ENCODE data around the gene GPATCH1. TPM values are rescaled to one million over a fixed set of nuclear protein-coding genes. Genes with fewer than 3 reads are reported as not detected.
"Not testable (repeated sequence)": the region's sequence is repeated elsewhere in the genome, so short reads cannot be mapped to it uniquely, and the experiment has no call there.

GPATCH1 gene
- total RNA-seq, 2 experiments from 2014 or later: 9.8 to 10.7 TPM

DNA sequence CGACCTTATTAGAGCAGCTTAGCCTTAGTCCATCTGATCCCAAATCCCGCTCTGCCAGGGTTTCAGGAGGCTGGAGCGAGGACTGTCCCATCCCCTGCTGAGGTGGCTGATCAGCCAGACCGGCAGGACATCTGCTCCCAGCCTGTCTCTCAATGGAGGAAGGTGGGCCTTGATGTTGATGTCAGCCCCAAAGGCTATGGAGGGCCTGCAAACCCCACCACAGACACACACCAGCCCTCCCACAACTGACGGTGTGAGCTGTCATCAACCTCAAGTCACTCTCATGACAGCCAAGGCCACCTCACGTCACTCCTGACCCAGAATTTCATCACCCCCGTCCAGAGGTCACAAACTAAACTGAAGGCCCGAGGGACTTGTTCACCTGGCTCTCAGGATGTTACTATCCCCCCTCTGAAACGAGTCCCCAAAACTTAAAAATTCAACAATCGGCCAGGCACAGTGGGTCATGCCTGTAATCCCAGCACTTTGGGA, 41.8 kb upstream of the GPATCH1 start:
- Histone ChIP-seq H3K36me3 (ENCODE audit: insufficient read depth, low read length) (no peaks in the 10 kb centered on the region), H3K4me1 (ENCODE audit: insufficient read depth, low read length, poor library complexity, severe bottlenecking) (no peaks in the 10 kb centered on the region), H3K9me2 (ENCODE audit: insufficient read depth, low read length) (no peaks in the 10 kb centered on the region), H3K79me2 (ENCODE audit: insufficient read depth, low read depth, low read length) (no peaks in the 10 kb centered on the region), H3K9me3 (ENCODE audit: low read length) (no peaks in the 10 kb centered on the region), H2AFZ (ENCODE audit: low read length) (no peak overlapping the region), H3K27ac (ENCODE audit: low read depth, low read length, poor library complexity, severe bottlenecking) (no peak overlapping the region), H4K20me1 (ENCODE audit: insufficient read depth, low read length) (no peaks in the 10 kb centered on the region), H3K4me3 (ENCODE audit: low read depth, low read length, poor library complexity, severe bottlenecking) (no peak overlapping the region), H3K4me2 (ENCODE audit: low read length) (no peak overlapping the region)
- TF ChIP-seq, protein P1, sequence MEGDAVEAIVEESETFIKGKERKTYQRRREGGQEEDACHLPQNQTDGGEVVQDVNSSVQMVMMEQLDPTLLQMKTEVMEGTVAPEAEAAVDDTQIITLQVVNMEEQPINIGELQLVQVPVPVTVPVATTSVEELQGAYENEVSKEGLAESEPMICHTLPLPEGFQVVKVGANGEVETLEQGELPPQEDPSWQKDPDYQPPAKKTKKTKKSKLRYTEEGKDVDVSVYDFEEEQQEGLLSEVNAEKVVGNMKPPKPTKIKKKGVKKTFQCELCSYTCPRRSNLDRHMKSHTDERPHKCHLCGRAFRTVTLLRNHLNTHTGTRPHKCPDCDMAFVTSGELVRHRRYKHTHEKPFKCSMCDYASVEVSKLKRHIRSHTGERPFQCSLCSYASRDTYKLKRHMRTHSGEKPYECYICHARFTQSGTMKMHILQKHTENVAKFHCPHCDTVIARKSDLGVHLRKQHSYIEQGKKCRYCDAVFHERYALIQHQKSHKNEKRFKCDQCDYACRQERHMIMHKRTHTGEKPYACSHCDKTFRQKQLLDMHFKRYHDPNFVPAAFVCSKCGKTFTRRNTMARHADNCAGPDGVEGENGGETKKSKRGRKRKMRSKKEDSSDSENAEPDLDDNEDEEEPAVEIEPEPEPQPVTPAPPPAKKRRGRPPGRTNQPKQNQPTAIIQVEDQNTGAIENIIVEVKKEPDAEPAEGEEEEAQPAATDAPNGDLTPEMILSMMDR (conservative IDR thresholded peaks at IDR 0.05; ENCODE audit: low read length): no peak
- TF ChIP-seq EZH2phosphoT487 (IDR thresholded peaks at IDR 0.05; ENCODE audit: borderline replicate concordance, low read depth, low read length): no peak
- ChIA-PET CTCF (ENCODE audit: unreplicated experiment) (no interaction called here), POLR2A (interaction anchor here (0.5 to 0.7 kb wide), 3 partner anchors 40 to 603 kb away, joined by 3 to 8 read pairs (median 3); no protein-coding TSS in a partner anchor)
- intact Hi-C loops (cut with micrococcal nuclease; ENCODE audit: unreplicated experiment): no loop called here
- no TSS peak for BruUV-seq (replicated peaks)
- no peak for DNase-seq (ENCODE audit: low spot score)

DNA sequence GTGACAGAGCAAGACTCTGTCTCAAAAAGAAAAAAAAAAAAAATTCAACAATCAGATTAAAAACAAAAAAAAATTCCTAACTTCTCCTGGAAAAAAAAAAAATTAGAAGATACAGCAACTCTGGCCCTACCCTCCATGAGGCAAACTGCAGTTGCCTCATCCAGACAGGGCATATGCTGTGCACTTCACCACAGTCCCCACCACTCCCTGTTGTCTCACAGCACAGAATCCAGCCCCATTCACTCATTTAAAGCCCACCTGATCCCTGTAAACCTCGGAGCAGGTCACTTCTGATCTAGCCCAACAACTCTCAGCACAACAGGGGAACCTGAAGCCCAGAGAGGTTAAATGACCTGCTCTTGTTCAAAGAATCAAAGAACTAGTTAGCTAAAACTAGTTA, 41.2 kb upstream of the GPATCH1 start:
- Histone ChIP-seq H3K4me2 (ENCODE audit: low read length) (no peak overlapping the region), H3K4me1 (ENCODE audit: insufficient read depth, low read length, poor library complexity, severe bottlenecking) (no peaks in the 10 kb centered on the region), H3K4me3 (ENCODE audit: low read depth, low read length, poor library complexity, severe bottlenecking) (no peak overlapping the region), H3K36me3 (ENCODE audit: insufficient read depth, low read length) (no peaks in the 10 kb centered on the region), H3K27ac (ENCODE audit: low read depth, low read length, poor library complexity, severe bottlenecking) (no peak overlapping the region), H4K20me1 (ENCODE audit: insufficient read depth, low read length) (no peaks in the 10 kb centered on the region), H3K79me2 (ENCODE audit: insufficient read depth, low read depth, low read length) (no peaks in the 10 kb centered on the region), H3K9me2 (ENCODE audit: insufficient read depth, low read length) (no peaks in the 10 kb centered on the region), H3K9me3 (ENCODE audit: low read length) (no peaks in the 10 kb centered on the region), H2AFZ (ENCODE audit: low read length) (no peak overlapping the region)
- POLR2A ChIA-PET: interaction anchor here (0.6 to 0.7 kb wide), 2 partner anchors 126 to 603 kb away, joined by 3 read pairs; no protein-coding TSS in a partner anchor
- intact Hi-C loops (cut with micrococcal nuclease; ENCODE audit: unreplicated experiment): no loop called here
- CTCF ChIA-PET (ENCODE audit: unreplicated experiment): no interaction called here
- TF ChIP-seq EZH2phosphoT487 (IDR thresholded peaks at IDR 0.05; ENCODE audit: borderline replicate concordance, low read depth, low read length): no peak
- TF ChIP-seq, protein P1 (conservative IDR thresholded peaks at IDR 0.05; ENCODE audit: low read length): no peak
- DNase-seq (ENCODE audit: low spot score): no peak
- BruUV-seq (replicated peaks): no TSS peak

DNA sequence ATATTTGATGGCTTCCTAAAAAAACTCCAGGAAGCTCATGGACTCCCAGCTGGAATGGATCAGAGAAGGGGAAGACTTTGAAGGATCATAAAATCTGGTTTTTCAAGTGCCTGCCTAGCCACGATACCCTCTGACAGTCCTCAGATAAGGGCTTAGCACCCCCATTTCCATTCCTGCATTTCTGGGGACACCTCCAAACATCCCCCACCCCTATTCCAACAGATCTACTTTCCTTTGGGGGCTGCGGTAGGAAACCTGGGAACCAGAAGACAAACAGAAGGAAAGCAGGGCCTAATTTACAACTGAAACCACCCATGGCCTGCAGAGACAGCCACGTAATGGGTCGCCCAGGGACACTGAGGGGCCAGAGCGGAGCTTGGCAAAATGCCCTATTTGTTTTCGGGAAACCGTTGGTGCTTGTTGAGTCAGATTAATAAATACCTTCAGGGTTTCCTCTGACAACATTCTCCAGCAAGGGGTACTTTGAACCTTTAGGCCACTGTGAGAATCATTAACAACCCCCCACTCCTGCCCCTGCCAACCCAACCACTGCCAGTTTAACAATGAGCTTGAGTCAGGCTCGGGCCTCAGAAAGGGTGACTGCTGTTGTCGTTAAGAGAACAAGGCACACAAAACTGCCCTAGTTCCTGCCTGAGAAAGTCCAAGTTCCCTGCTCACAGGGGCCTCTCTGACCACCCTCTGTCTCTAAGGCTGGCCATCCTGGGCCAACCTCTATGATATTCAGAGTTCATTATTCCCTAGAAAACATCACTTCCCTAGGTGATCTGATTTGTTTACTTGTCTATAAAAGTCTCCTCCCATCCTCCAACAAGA, 39.8 kb upstream of the GPATCH1 start:
- ChIA-PET POLR2A (no interaction called here), CTCF (ENCODE audit: unreplicated experiment) (no interaction called here)
- Histone ChIP-seq H2AFZ (ENCODE audit: low read length) (no peak overlapping the region), H3K9me3 (ENCODE audit: low read length) (no peaks in the 10 kb centered on the region), H3K79me2 (ENCODE audit: insufficient read depth, low read depth, low read length) (no peaks in the 10 kb centered on the region), H3K4me2 (ENCODE audit: low read length) (no peak overlapping the region), H3K4me1 (ENCODE audit: insufficient read depth, low read length, poor library complexity, severe bottlenecking) (no peaks in the 10 kb centered on the region), H3K4me3 (ENCODE audit: low read depth, low read length, poor library complexity, severe bottlenecking) (no peak overlapping the region), H3K27ac (ENCODE audit: low read depth, low read length, poor library complexity, severe bottlenecking) (no peak overlapping the region), H4K20me1 (ENCODE audit: insufficient read depth, low read length) (no peaks in the 10 kb centered on the region), H3K36me3 (ENCODE audit: insufficient read depth, low read length) (no peaks in the 10 kb centered on the region), H3K9me2 (ENCODE audit: insufficient read depth, low read length) (no peaks in the 10 kb centered on the region)
- no peak for TF ChIP-seq EZH2phosphoT487 (IDR thresholded peaks at IDR 0.05; ENCODE audit: borderline replicate concordance, low read depth, low read length)
- TF ChIP-seq, protein P1 (conservative IDR thresholded peaks at IDR 0.05; ENCODE audit: low read length): no peak
- no peak for DNase-seq (ENCODE audit: low spot score)
- no TSS peak for BruUV-seq (replicated peaks)
- intact Hi-C loops (cut with micrococcal nuclease; ENCODE audit: unreplicated experiment): no loop called here

DNA sequence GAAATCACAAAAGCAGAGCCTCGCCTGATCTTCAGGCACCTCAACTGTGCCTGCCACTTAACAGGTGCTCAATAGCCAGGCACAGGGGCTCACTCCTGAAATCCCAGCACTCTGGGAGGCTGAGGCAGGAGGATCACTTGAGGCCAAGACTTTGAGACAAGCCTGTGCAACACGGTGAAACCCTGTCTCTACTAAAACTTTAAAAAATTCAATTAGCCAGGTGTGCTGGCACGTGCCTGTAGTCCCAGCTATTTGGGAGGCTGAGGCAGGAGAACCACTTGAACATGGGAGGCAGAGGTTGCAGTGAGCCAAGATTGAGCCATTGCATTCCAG, 39.2 kb upstream of the GPATCH1 start:
- H3K36me3 ChIP-seq (ENCODE audit: insufficient read depth, low read length); DNase-seq (ENCODE audit: low spot score); H3K9me3 ChIP-seq (ENCODE audit: low read length); intact Hi-C loops (cut with micrococcal nuclease; ENCODE audit: unreplicated experiment); H3K9me2 ChIP-seq (ENCODE audit: insufficient read depth, low read length); H3K4me3 ChIP-seq (ENCODE audit: low read depth, low read length, poor library complexity, severe bottlenecking); H3K4me2 ChIP-seq (ENCODE audit: low read length); H3K79me2 ChIP-seq (ENCODE audit: insufficient read depth, low read depth, low read length); H3K27ac ChIP-seq (ENCODE audit: low read depth, low read length, poor library complexity, severe bottlenecking); H3K4me1 ChIP-seq (ENCODE audit: insufficient read depth, low read length, poor library complexity, severe bottlenecking); POLR2A ChIA-PET; H2AFZ ChIP-seq (ENCODE audit: low read length); H4K20me1 ChIP-seq (ENCODE audit: insufficient read depth, low read length); CTCF ChIA-PET (ENCODE audit: unreplicated experiment); BruUV-seq (replicated peaks): not testable (repeated sequence)

All from OCI-LY7 (cell line).